COLO668 (cell line): ENCODE measurements around the gene ACACB.
"Not testable (repeated sequence)": the region's sequence is repeated elsewhere in the genome, so short reads cannot be mapped to it uniquely, and the experiment has no call there.

ENCODE experiments used
- DNase-seq: peaks from one replicate; lab custom pipeline; 2025; ENCODE audit not compliant: unreplicated experiment; lab: John Stamatoyannopoulos, UW

The ACACB gene

DNA sequence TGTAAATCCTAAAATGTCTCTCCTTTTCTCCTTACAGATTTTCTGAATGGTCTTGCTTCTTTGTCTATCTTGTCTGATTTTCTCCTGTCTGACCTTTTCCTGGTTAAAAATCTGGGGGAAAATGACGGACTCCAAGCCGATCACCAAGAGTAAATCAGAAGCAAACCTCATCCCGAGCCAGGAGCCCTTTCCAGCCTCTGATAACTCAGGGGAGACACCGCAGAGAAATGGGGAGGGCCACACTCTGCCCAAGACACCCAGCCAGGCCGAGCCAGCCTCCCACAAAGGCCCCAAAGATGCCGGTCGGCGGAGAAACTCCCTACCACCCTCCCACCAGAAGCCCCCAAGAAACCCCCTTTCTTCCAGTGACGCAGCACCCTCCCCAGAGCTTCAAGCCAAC lies 23.0 kb downstream of the ACACB start:
- DNase-seq, result no peak

DNA sequence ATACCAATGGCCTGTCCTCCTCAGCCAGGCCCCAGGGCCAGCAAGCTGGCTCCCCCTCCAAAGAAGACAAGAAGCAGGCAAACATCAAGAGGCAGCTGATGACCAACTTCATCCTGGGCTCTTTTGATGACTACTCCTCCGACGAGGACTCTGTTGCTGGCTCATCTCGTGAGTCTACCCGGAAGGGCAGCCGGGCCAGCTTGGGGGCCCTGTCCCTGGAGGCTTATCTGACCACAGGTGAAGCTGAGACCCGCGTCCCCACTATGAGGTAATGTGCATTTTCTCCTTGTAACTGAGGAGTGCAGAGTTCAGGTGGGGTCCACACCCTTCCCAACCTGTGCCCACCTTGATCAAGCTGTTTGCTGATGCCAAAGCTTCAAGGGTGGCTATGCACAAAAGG lies 23.4 kb downstream of the ACACB start:
- no peak for DNase-seq

DNA sequence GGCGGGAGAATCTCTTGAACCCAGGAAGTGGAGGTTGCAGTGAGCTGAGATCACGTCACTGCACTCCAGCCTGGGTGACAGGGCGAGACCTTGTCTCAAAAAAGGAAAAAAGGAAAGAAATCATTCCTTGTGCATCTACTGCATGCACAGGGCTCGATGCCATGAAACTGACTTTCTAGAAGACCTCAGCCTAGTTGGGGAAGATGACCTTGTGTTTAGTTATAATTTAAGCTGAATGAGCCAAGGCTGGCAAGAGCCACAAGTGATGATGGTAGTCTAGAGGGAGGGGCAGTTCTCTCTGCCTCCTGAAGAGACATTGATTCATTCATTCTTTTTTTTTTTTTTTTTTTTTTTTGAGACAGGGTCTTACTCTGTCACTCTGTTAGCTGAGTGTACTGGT lies 24.2 kb downstream of the ACACB start:
- no peak for DNase-seq

DNA sequence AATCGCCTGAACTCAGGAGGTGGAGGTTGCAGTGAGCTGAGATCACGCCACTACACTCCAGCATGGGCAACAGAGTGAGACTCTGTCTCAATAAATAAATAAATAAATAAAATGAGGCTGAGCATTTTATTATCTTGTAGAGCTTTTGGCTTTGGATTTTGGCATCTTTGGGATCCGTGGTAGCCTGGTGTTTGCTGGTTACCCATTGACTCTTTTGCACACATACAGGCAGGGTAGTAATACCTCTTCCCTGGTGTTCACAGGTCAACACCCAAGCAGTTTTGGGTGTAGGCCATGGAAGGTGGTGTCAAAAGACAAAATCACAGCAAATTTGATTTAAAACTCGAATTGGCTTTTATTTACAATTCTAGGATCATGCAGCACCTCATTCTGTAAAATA lies 27.8 kb downstream of the ACACB start:
- DNase-seq, result no peak

DNA sequence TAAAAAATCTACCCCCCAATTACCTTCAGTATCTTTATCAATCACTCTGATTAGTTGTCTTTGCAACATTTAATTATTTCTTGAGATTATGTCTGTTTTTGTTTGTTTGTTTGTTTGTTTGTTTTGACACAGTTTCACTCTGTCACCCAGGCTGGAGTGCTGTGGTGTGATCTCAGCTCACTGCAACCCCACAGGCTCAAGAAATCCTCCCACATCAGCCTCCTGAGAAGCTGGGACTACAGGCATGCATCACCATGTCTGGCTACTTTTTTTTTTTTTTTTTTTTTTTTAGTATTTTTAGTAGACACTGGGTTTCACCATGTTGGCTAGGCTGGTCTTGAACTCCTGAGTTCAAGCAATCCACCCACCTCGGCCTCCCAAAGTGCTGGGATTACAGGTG lies 30.7 kb downstream of the ACACB start:
- not testable (repeated sequence) for DNase-seq

DNA sequence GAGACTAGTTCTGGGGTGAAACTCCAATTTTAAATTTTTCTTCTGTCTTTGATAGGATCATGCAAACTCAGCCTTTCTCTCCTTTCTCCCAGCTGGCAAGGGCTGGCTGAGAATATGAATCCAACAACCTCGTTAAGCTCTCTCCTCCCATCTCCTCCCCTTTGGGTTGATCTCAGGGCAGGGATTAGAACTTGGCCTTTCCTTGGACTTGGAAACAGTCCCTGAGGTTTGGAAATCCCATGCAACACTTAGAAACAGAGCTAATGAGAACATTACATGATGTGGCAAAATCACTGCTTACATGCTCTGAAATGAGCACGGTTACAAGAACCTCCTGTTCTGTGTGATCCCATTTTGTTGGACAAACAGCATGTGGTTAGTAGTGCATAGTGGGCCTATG lies 31.6 kb downstream of the ACACB start:
- DNase-seq, result no peak

DNA sequence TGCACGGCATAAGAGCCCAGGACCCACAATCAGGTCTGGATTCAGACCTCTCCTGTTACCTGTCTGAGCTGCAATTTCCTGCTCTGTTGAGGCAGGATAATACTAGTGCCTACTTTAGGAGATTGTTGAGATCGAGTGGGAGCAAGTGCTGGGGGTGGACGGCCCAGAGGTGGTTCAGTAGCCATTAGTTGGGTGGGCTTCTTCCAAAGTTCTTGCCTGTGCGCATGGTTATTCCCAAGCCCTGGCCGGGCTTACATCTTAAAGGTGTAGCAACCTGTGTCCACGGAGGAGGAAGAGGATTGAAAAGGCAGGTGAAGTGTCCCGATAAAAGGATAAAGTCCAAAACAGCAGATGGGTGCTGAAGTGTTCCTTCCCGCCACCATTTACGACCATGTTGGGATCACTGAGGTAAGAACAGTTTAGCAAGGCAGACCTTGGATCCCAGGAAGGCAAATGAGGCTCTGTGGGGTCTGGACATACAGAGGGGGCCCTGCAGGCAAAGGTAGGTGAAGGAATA lies 33.8 kb downstream of the ACACB start:
- DNase-seq, result no peak

DNA sequence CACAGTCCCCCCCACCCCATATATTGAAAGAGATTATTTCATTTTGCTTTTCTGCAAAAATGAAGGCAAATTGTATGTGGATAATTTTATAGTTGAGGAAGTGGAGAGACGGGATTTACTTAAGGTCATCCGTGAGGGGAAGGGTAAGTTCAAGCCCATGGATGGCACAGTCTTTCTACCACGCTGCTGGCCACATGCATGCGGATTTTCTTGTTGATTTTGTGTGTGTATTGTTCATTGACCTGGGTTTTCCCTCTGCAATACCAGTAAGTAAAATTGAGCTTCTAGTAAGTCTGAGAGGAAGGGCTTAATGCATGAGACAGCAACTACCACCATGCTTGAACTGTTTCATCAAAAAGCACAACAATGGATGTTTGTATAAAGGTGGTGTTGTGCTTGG lies 35.1 kb downstream of the ACACB start:
- no peak for DNase-seq

DNA sequence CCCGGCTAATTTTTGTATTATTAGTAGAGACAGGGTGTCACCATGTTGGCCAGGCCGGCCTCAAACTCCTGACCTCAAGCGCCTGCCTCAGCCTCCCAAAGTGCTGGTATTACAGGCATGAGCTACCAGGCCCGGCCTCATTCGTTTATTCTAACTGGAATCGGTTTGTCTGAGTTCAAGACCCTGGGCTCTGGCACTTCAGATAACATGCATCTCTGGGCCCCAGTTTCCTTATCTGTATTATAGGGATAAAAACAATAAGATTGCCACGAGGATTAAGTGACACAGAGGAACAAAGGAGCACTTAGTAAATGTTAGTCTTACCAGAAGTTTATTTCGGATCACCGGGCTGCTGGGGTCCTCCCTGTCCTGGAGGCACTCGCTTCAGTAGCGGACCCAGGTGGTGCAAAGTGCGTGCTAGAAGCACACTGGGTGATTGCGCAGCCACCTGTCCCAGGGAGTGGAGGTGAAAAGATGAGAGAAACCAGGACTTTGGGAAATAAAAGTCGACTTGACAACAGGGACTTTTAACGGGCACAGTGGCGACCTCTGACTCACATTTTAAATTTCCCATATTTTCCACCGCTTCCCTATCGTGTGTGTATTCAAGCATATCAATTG lies 37.5 kb downstream of the ACACB start:
- no peak for DNase-seq

DNA sequence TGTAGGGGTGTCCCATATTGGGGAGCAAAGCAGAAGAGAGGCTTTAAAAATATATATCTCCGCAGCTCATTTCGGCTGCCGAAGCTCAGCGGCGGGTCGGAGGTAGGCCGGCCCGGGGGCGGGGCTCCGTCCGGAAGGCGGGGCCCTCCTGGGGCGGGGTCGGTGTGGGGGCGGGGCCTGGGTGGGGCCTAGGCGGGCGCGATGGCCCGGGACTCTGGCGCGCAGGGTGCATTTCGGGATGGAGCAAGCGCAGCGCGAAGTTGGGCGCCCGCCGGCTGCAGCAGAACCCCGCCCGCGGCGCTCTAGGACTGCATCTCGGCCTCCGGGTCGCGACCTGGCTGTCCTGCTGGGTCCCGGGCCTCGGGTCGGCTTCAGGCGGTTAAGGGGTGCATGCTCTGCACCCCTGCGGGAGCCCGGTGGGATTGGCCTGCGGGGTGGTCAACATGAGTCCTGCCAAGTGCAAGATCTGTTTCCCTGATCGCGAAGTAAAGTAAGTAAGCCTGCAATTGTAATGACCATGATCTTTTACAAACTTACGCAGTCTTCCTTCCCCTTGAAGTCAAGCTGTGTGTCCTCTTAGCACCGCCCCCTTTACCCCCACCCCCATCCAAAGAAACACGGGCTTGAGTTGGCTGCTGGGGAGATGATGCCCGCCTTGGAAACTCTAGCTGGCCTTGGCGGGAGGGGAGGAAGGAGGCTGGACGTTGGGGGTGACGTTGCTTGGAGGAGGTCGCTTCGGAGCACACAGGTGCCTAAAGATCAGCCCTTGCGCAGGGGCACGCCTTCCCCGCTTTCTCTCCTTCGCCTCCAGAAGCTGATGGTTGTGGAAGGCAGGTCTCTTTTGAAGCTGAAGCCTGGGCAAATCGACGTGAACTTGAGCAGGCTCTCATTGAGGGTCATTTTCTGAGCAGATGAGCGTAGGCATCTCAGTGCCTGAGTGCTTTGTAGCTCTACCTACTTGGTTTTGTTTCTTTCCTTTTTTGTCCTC lies 38.4 kb downstream of the ACACB start:
- no peak for DNase-seq

DNA sequence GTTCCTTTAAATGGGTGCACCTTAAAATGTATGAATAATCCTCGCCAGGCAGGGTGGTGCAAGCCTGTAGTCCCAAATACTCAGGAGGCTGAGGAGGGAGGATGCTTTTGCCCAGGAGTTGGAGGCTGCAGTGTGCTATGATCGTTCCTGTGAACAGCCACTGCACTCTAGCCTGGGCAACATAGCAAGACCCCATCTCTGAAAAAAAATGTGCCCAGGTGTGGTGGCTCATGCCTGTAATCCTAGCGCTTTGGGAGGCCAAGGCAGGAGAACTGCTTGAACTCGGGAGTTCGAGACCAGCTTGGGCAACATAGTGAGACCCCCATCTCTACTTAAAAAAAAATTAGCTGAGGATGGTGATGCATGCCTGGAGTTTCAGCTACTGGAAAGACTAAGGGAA lies 39.6 kb downstream of the ACACB start:
- DNase-seq, result no peak

DNA sequence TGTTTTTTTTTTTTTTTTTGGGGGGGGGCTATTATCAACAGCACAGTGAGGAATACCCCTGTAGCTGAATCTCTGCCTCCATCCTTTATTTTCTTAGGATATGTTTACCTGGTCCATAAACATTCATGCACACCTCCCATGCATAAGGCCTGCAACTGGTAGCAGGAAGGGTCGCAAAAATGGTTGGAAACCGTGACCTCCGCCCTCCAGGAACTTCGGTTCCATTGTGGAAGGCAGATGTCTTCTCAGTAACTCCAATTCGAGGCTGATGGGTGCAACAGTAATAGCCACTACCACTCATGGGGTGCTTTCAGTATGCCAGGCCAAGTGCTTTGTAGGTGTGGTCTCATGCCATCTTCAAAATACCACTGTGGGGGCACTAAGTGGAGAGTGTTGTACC lies 40.2 kb downstream of the ACACB start:
- DNase-seq, result no peak

DNA sequence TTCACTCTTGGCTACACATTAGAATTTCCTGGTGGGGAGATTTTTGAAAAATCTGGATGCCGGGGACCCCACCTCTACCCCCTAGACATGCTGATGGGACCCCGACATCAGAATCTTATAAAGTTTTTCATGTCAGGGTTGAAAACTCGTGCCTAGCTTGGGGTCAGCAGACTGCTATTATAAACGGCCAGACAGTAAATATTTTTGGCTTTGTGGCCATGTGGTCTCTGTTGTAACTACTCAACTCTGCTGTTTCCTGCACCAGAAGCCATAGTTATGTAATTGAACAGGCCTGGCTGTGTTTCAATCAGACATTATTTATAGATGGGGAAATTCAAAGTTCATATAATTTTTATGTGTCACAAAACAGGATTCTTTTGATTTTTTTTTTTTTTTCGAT lies 41.6 kb downstream of the ACACB start:
- DNase-seq, result no peak

DNA sequence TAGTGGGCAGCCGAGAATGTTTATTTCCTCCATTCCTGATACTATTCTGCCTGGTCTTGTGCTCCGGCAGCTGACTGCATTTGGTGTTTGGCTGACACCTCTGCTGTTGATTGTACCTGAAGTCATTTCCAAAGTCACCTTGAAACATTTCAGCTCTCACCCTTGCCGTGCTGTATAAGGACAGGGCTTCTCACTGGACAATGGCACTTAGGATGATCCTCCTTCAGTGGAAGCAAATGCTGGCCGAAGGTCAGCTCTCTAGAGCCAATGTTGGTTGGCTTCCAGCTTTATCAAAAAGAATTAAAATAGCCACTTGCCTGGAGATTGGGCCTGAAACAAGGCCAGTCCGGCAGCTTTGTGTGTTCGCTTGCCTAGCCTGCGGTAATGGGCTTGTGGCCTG lies 44.0 kb downstream of the ACACB start:
- DNase-seq, result no peak

DNA sequence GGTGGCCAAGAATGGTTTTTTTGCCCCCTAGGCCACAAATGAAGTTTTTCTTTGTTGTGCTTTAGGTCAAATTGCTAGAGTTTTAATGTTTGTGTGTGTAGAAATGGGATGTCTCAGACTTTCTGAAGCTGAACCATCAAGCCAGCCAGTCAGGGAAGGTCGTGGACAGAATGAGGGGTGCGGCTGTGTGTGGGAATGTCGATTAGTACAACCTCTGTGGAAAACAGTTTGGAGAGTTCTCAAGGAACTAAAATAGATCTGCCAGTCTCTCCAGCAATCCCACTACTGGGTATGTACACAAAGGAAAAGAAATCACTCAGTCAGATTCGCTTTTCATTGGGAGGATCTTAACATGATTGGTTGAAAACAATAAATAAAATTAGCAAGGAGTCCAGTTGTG lies 44.5 kb downstream of the ACACB start:
- DNase-seq, result no peak

DNA sequence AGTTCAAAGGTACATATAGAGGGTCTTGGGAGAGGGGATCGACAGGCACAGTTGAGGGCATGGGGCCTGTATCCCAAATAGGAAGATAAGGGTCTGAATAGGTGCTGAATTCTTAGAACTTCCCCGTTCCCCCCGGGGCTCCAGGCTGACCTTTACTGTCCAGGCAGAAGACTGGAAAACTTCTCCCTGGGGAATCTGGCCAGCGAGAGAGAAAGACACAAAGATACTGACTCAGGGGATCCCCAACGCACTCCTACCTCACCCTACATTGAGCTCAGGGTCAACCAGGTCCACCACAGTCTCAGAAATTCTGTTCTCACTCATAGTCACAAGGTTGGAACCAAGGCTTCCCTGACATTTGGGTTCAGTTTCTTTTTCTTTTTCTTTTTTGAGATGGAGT lies 46.2 kb downstream of the ACACB start:
- no peak for DNase-seq

DNA sequence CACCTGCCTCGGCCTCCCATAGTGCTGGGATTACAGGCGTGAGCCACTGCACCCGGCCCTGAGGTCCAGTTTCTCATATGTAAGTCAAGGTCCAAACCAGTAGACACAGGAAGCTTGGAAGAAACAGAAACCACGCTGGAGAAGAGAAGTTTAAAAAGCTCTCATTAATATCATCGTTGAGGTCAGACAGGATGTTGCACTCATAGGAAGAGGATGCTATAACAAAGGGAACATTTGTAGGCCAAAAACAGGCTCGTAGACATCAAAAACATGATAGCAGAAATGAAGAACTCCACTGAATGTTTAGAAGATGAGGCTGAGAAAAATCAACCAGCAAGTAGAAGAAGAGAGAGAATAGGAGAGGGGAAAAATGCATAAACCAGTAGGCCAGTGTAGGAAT lies 46.8 kb downstream of the ACACB start:
- no peak for DNase-seq

DNA sequence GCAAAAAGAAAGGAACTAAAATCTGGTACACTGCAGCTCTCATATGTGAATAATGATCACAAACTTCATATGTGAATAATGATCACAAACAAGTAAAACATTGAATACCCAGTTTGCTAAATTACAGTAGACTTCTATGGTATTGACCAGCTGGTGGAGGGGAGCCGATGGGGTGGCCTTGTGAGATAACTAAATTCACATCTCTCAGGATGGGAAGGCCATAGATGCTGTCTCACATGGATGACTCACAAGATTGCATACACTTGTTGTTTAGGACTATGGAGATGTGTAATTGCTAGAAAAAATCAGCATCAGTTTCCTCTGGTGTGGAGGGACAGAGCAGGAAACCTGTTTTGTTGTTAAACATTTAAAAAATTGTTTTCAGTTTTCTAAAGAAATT lies 49.2 kb downstream of the ACACB start:
- DNase-seq, result no peak

DNA sequence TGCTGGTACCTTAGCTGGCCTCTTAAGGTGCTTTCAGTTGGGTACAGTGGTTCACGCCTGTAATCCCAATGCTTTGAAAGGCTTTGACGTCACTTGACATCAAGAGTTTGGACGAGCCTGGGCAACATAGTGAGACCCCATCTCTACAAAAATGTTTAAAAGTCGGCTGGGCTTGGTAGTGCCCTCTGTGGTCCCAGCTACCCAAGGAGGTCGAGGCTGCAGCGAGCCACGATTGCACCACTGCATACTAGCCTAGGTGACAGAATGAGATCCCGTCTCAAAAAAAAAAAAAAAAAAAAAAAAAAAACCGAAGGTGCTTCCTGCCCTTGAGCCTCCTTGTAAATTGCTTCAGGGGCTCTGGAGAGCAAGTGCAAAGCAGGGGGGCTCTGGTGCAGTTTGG lies 50.0 kb downstream of the ACACB start:
- no peak for DNase-seq

DNA sequence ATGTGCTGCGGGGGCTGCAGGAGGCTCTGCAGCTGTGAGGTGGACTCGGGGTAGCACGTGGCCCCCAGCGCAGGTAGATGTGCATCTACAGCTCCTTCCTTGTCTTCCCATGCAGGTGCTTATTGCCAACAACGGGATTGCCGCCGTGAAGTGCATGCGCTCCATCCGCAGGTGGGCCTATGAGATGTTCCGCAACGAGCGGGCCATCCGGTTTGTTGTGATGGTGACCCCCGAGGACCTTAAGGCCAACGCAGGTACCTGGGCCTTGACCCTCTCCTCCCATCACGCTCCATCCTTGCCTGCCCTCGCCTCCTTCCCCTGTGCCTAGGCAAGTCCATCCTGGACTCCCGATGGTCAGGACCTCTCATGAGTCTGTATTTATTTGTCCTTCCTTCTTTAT lies 51.4 kb downstream of the ACACB start:
- DNase-seq, result no peak

DNA sequence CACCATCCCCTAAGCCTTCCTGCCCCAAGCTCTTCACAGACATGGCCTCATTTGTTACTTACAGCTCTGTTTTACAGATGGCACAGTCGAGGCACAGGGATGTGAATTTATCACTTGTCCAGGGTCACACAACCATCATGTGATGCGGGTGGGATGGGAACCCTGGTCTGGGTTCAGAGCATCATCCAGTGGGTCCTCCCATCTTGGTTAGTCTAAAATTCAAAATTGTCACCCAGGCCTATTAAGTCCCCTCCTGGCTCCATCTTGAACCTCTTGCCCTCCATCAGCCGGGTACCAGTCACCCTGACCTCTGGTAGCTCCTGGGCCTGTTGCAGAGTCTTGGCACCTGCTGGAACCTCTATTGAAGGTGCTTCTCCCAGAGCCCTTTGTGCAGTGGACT lies 52.9 kb downstream of the ACACB start:
- no peak for DNase-seq

DNA sequence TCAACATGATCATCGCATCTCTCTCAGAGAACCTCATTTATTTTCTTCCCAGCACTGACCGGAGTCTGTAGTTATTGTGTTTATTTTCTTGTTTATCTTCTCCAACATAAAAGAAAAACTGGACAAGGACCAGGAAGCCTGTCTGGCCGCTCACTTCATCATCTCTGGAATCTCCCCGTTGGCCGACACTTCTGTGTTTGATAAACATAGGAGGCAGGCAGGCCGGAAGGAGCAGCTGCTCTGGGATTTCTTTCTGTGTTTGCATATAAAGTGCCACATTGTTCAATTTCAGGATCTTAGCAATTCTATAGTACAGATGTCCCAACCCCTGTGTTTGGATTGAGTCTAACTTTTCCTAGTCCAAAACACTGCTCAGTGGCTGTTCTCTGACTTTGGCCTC lies 53.3 kb downstream of the ACACB start:
- DNase-seq, result no peak
